GM19324 (cell line): ENCODE results near the gene CLPTM1.
"Not testable (repeated sequence)": the region's sequence is repeated elsewhere in the genome, so short reads cannot be mapped to it uniquely, and the experiment has no call there.

Experiments
- ATAC-seq: cut with Tn5 transposase; IDR thresholded peaks from one replicate; pipeline ENCODE4 v1.9.1; 2021; ENCODE audit warnings: mild to moderate bottlenecking, moderate library complexity; ENCODE audit not compliant: unreplicated experiment, low FRiP score

The CLPTM1 gene

GRCh38 chr19:44942067-44942571 is 13.1 kb upstream of the CLPTM1 start, which contains the start of gene APOC4:
APOC4 (plus strand) TSS chr19:44942237; CDS start chr19:44942278, 41 bp downstream.
- ATAC-seq, result no peak

- ATAC-seq, result no peak
These were observed 11.4 kb upstream of the CLPTM1 start for GRCh38 chr19:44943801-44944249.

DNA sequence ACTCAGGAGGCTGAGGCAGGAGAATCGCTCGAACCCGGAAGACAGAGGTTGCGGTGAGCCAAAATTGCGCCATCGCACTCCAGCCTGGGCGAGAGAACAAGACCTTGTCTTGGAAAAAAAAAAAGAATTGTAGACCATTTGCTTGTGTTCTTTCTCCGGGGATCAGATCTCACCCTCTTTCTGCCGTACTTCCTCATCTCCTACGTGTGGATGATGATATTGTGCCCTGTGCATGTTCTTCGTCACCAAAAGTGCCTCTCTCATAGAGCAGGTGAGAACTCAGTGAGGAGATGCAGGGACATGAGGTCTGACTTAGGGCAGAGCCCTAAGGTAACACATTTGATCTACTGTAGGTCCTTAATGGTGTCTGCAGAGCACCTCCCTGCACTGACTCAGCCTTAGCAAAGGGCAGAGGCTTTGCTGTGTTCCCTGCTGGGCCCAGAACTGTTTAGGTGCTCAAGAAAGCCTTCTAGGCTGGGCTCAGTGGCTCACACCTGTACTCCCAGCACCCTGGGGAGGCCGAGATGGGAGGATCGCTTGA is 8.1 kb upstream of the CLPTM1 start:
- ATAC-seq, result no peak

- ATAC-seq, result no peak
These were observed 6.9 kb upstream of the CLPTM1 start for GRCh38 chr19:44948237-44948636.

- no peak for ATAC-seq
These were observed 6.3 kb upstream of the CLPTM1 start for GRCh38 chr19:44948763-44949374.

DNA sequence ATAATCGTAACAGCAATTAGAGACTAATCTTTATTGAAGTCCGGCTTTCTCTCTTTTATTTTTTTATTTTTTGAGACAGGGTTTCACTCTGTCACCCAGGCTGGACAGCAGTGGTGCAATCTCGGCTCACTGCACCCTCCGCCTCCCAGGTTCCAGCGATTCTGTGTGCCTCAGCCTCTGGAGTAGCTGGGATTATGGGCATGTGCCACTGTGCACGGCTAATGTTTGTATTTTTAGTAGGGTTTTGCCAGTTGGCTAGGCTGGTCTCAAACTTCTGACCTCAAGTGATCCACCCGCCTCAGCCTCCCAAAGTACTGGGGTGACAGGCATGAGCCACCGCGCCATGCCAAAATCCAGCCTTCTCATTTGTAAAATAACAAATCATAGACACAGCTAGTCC is 5.6 kb upstream of the CLPTM1 start:
- ATAC-seq, result no peak

DNA sequence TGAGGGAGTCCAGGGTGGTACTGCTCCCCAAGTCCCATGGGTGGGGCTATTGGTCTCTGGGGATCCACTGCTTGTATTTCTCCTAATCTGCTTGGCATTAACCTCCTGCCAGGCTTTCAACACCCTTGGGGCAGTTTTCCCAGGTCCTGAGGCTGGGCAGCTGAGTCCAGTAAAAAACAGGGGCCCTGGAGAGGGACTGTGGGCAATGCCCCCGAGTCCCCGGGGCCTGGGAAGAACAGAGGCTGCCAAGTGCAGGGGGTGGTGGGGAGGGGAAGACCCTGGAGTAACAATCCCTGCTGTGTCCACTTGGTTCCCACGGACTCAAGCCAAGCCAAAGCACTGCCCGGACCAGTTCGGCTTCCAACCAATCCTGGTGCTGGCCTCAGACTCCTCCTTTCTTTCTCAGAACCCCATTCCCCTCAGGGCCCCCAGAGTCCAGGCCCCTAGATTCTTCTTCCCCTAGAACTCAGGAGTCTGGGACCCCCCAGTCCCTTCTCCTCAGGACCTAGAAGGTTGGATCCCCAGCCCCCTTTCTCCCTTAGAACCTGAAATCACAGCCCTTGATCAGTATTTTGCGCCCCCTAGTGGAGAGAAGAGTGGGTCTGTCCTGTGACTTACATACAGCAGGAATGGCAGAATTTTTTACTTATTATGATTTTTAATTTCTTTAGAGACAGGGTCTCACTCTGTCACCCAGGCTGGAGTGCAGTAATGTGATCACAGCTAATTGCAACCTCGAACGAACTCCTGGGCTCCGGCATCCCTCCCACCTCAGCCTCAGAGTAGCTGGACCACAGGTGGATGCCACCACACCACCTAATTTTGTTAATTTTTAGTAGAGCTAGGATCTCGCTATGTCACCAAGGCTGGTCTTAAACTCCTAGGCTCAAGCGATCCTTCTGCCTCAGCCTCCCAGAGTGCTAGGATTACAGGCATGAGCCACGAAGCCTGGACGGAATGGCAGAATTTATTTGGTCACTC is 3.7 kb upstream of the CLPTM1 start:
- ATAC-seq, result no peak

DNA sequence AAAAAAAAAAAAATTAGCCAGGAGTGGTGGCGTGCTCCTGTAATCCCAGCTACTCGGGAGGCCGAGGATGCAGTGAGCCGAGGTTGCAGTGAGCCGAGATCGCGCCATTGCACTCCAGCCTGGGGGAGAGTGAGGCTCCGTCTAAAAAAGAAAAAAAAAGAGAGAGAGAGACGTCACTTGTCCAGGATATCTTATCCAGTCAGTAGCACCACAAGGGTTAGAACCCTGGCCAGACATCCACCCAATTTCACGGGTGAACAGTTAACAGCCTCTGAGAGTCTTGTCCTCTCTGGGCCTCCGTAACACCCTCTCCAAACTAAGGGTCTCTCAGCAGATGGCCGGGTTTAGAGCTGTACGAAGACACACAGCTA is 917 bp upstream of the CLPTM1 start:
- ATAC-seq, result no peak

DNA sequence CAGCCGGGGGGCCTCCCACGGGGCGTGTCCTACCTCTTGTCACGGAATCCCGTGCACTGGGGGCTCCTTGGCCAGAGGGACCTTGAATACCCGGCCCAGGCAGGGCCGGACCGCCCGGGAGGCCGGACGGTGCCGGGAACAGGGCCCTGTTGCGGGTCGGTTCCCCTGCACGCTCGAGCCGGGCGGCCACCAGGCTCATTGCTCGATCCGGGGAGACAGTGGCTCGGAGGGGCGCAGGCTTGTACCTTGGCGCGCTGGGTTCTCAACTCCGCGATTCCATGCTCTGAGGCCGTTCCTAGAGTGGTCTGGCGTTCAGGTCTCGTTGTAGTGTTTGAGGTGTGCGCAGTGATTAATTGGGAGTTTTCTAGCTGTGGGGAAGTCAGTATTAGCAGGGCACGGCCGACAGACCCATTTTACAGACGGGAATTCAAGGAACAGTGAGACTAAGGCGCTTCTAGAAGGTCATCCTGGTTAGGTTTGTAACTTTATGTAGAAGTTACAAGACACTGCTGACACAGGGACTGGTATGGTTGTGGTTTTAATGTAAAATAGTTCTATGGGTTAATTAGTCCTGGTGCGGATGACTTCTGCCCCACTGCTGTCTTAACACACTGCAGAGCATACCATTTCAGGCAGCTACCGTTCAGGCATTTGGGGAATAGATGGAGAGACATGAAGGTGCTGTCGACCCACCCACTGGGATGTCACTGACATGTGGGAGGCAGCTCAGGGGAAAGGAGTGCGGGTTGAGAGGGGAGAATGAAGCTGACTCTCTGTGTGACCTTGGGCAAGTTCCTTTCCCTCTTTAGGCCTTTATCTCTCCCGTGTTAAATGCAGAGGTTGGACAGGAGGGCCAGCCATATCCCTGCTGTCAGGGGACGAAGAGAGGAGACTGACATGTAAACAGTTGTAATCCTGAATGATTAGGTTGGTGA is 592 bp downstream of the CLPTM1 start:
- ATAC-seq, result peak; percentile 21

GRCh38 chr19:44957526-44957925 is 2.3 kb downstream of the CLPTM1 start:
- ATAC-seq, result no peak

- no peak for ATAC-seq
These were observed 2.9 kb downstream of the CLPTM1 start for GRCh38 chr19:44958090-44958489.

- ATAC-seq, result no peak
These were observed 4.5 kb downstream of the CLPTM1 start for GRCh38 chr19:44959691-44960090.

GRCh38 chr19:44960906-44961728 is 5.9 kb downstream of the CLPTM1 start:
- ATAC-seq, result no peak

- ATAC-seq, result no peak
These were observed 6.6 kb downstream of the CLPTM1 start for GRCh38 chr19:44961821-44962220.

- ATAC-seq, result no peak
These were observed 12.9 kb downstream of the CLPTM1 start for GRCh38 chr19:44968118-44968517.

GRCh38 chr19:44968670-44969069 is 13.5 kb downstream of the CLPTM1 start:
- ATAC-seq, result no peak

DNA sequence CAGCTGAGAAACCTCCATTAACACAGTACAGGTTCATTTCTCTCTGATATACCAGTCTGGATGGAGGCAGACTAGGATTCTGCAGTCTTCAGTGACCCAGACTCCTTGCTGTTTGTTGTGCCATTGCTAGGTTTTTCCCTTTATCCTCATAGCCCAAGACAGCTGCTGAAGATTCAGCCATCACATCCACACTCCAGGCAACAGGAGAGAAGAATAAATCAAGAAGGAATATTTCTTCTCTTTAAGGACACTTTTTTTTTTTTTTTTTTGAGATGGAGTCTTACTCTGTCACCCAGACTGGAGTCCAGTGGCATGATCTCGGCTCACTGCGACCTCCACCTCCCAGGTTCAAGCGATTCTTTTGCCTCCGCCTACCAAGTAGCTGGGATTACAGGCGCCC is 14.3 kb downstream of the CLPTM1 start:
- no peak for ATAC-seq

DNA sequence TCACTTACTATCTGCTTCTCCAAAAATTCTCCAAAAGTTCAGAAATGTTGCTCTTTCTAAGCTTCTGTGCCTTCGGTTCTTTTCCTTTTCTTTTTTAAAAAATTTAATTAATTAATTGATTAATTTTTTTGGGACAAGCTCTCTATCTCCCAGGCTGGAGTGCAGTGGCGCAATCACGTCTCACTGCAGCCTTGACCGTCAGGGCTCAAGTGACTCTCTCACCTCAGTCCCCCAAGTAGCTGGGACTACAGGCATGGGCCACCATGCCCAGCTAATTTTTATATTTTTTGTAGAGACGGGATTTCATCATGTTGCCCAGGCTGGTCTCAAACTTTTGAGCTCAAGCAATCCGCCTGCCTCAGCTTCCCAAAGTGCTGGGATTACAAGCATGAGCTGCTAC is 16.3 kb downstream of the CLPTM1 start:
- ATAC-seq, result not testable (repeated sequence)

GRCh38 chr19:44972802-44973201 is 17.6 kb downstream of the CLPTM1 start:
- ATAC-seq, result no peak
